Measurements from ENCODE around the gene RANBP3. TPM values are rescaled to one million over a fixed set of nuclear protein-coding genes. Genes with fewer than 3 reads are reported as not detected.

RANBP3 gene
- total RNA-seq, 1 experiment from 2014 or later, result 44.1 TPM

GRCh38 chr19:5932609-5933262 lies 45.2 kb downstream of the RANBP3 start:
- H4K20me1 ChIP-seq (ENCODE audit: insufficient read depth), result no peaks in the 10 kb centered on the region
- intact Hi-C loops (cut with micrococcal nuclease; ENCODE audit: unreplicated experiment), result no loop called here
- no peak overlapping the region for H3K27ac ChIP-seq
- H3K36me3 ChIP-seq (ENCODE audit: low read depth), result no peaks in the 10 kb centered on the region
- H3K4me3 ChIP-seq, result no peak overlapping the region
- TF ChIP-seq CTCF (conservative IDR thresholded peaks at IDR 0.05), result no peak
- no peak for TF ChIP-seq EZH2 (IDR thresholded peaks at IDR 0.05; ENCODE audit: low read depth)
- H2AFZ ChIP-seq, result no peak overlapping the region
- H3K4me1 ChIP-seq (replicated peaks; ENCODE audit: insufficient read depth), result no peaks in the 10 kb centered on the region
- H3K4me2 ChIP-seq, result no peak overlapping the region
- POLR2A ChIA-PET (ENCODE audit: unreplicated experiment), result no interaction called here
- no peak for DNase-seq
- H3K9me3 ChIP-seq (ENCODE audit: insufficient read depth, low read depth), result no peaks in the 10 kb centered on the region
- H3F3A ChIP-seq (ENCODE audit: insufficient read depth, low read depth), result no peaks in the 10 kb centered on the region
- no TSS peak for BruUV-seq (replicated peaks)
- CTCF ChIA-PET, result no interaction called here
- H3K79me2 ChIP-seq (ENCODE audit: low read depth), result no peaks in the 10 kb centered on the region
- no peaks in the 10 kb centered on the region for H3K27me3 ChIP-seq (ENCODE audit: insufficient read depth, low read depth)
- H3K9me2 ChIP-seq (ENCODE audit: insufficient read depth), result no peaks in the 10 kb centered on the region

- TF ChIP-seq EZH2 (IDR thresholded peaks at IDR 0.05; ENCODE audit: low read depth) (no peak), CTCF (conservative IDR thresholded peaks at IDR 0.05) (no peak)
- Histone ChIP-seq H3K4me1 (replicated peaks; ENCODE audit: insufficient read depth) (no peaks in the 10 kb centered on the region), H3K9me2 (ENCODE audit: insufficient read depth) (no peaks in the 10 kb centered on the region), H3K4me3 (no peak overlapping the region), H3F3A (ENCODE audit: insufficient read depth, low read depth) (no peaks in the 10 kb centered on the region), H4K20me1 (ENCODE audit: insufficient read depth) (no peaks in the 10 kb centered on the region), H3K4me2 (no peak overlapping the region), H3K79me2 (ENCODE audit: low read depth) (no peaks in the 10 kb centered on the region), H3K9me3 (ENCODE audit: insufficient read depth, low read depth) (no peaks in the 10 kb centered on the region), H2AFZ (no peak overlapping the region), H3K27ac (no peak overlapping the region), H3K36me3 (ENCODE audit: low read depth) (no peaks in the 10 kb centered on the region), H3K27me3 (ENCODE audit: insufficient read depth, low read depth) (no peaks in the 10 kb centered on the region)
- BruUV-seq (replicated peaks), result no TSS peak
- ChIA-PET CTCF (no interaction called here), POLR2A (ENCODE audit: unreplicated experiment) (no interaction called here)
- intact Hi-C loops (cut with micrococcal nuclease; ENCODE audit: unreplicated experiment), result no loop called here
- no peak for DNase-seq
These were observed 45.8 kb downstream of the RANBP3 start for GRCh38 chr19:5932146-5932545.

GRCh38 chr19:5931251-5931650 lies 46.7 kb downstream of the RANBP3 start:
- Histone ChIP-seq H3K4me3 (no peak overlapping the region), H3K9me2 (ENCODE audit: insufficient read depth) (no peaks in the 10 kb centered on the region), H4K20me1 (ENCODE audit: insufficient read depth) (no peaks in the 10 kb centered on the region), H3K27me3 (ENCODE audit: insufficient read depth, low read depth) (no peaks in the 10 kb centered on the region), H3K9me3 (ENCODE audit: insufficient read depth, low read depth) (no peaks in the 10 kb centered on the region), H3F3A (ENCODE audit: insufficient read depth, low read depth) (no peaks in the 10 kb centered on the region), H3K79me2 (ENCODE audit: low read depth) (no peaks in the 10 kb centered on the region), H3K4me2 (no peak overlapping the region), H2AFZ (no peak overlapping the region), H3K4me1 (replicated peaks; ENCODE audit: insufficient read depth) (no peaks in the 10 kb centered on the region), H3K27ac (no peak overlapping the region), H3K36me3 (ENCODE audit: low read depth) (no peaks in the 10 kb centered on the region)
- BruUV-seq (replicated peaks), result no TSS peak
- CTCF ChIA-PET, result no interaction called here
- no peak for DNase-seq
- intact Hi-C loops (cut with micrococcal nuclease; ENCODE audit: unreplicated experiment), result no loop called here
- POLR2A ChIA-PET (ENCODE audit: unreplicated experiment), result no interaction called here
- TF ChIP-seq EZH2 (IDR thresholded peaks at IDR 0.05; ENCODE audit: low read depth), result no peak
- no peak for TF ChIP-seq CTCF (conservative IDR thresholded peaks at IDR 0.05)

Measured in PC-9 (cell line).